Measurements from ENCODE around the gene SFTPA1. TPM values are rescaled to one million over a fixed set of nuclear protein-coding genes. Genes with fewer than 3 reads are reported as not detected.

SFTPA1 gene
- total and polyA plus RNA-seq, 2 experiments from 2014 or later = not detected

- no peaks in the 10 kb centered on the region for H3F3A ChIP-seq (replicated peaks; ENCODE audit: low read depth)
- no peaks in the 10 kb centered on the region for H3K9me2 ChIP-seq (ENCODE audit: insufficient read depth)
- TF ChIP-seq NANOG (IDR thresholded peaks at IDR 0.05; ENCODE audit: borderline replicate concordance) (no peak), POLR2AphosphoS5 (IDR thresholded peaks at IDR 0.05; ENCODE audit: low read depth) (no peak), REST (IDR thresholded peaks at IDR 0.05; ENCODE audit: unreplicated experiment) (no peak), ZNF462 (CRISPR knock-in tag; IDR thresholded peaks at IDR 0.05) (no peak), ZNF114 (CRISPR knock-in tag; IDR thresholded peaks at IDR 0.05) (no peak), STAT1 (IDR thresholded peaks at IDR 0.05; ENCODE audit: unreplicated experiment) (no peak), ZNF331 (CRISPR knock-in tag; IDR thresholded peaks at IDR 0.05; ENCODE audit: low read depth) (no peak), ETS1 (IDR thresholded peaks at IDR 0.05) (no peak), CREB1 (CRISPR knock-in tag; IDR thresholded peaks at IDR 0.05; ENCODE audit: low read depth) (no peak), EZH2phosphoT487 (IDR thresholded peaks at IDR 0.05; ENCODE audit: unreplicated experiment) (no peak), JUNB (IDR thresholded peaks at IDR 0.05; ENCODE audit: unreplicated experiment) (no peak), CTCF (conservative IDR thresholded peaks at IDR 0.05; ENCODE audit: low read depth in 2 of 2) (no peak), EZH2 (IDR thresholded peaks at IDR 0.05; ENCODE audit: low read depth, unreplicated experiment) (no peak)
- H3K4me3 ChIP-seq = no peak overlapping the region
- H3K4me1 Mint-ChIP-seq = no peaks in the 10 kb centered on the region; the same call in 2 of the 3 replicates
- no peak overlapping the region for H3K4me3 Mint-ChIP-seq
- no peak overlapping the region for H3K27ac Mint-ChIP-seq
- H3K27ac ChIP-seq (ENCODE audit: low read depth) = no peak overlapping the region
- no peaks in the 10 kb centered on the region for H3K9me3 Mint-ChIP-seq
- H3K4me2 ChIP-seq = no peak overlapping the region
- no peaks in the 10 kb centered on the region for H3K27me3 ChIP-seq (ENCODE audit: insufficient read depth)
- H3K4me1 ChIP-seq (ENCODE audit: insufficient read depth) = no peaks in the 10 kb centered on the region
- H4K20me1 ChIP-seq (replicated peaks; ENCODE audit: insufficient read depth) = no peaks in the 10 kb centered on the region
- H2AFZ ChIP-seq = no peak overlapping the region
- DNase-seq (ENCODE audit: low spot score) = no peak
- no peaks in the 10 kb centered on the region for H3K79me2 ChIP-seq (replicated peaks; ENCODE audit: insufficient read depth)
- no peaks in the 10 kb centered on the region for H3K36me3 ChIP-seq (ENCODE audit: insufficient read depth)
- no peaks in the 10 kb centered on the region for H3K36me3 Mint-ChIP-seq (ENCODE audit: low read depth)
- peaks cover 2% of the 10 kb centered on the region for H3K27me3 Mint-ChIP-seq (ENCODE audit: insufficient read depth, low read depth, poor library complexity)
- no peak for ATAC-seq
These were observed 23.8 kb upstream of the SFTPA1 start for GRCh38 chr10:79586933-79587332.

Measured in GM23338 (cell line).